ENCODE data around the gene ZNF469.
A peak's percentile ranks its signal among the peaks of the same experiment; 100 is the strongest.
"Not testable (repeated sequence)": the region's sequence is repeated elsewhere in the genome, so short reads cannot be mapped to it uniquely, and the experiment has no call there.

Gene ZNF469

GRCh38 chr16:88352261-88353200 is 30.2 kb upstream of the ZNF469 start:
- Mint-ChIP-seq H3K4me1 (peaks cover 11% of the 10 kb centered on the region), H3K27ac (no peak overlapping the region), H3K36me3 (no peaks in the 10 kb centered on the region), H3K9me3 (no peaks in the 10 kb centered on the region), H3K27me3 (peaks cover 12% of the 10 kb centered on the region), H3K4me3 (no peak overlapping the region)
- DNase-seq (ENCODE audit: low spot score in 2 of 2) (no peak), ATAC-seq (ENCODE audit: low read depth) (no peak)

GRCh38 chr16:88353232-88353631 is 29.5 kb upstream of the ZNF469 start:
- H3K4me3 Mint-ChIP-seq: no peak overlapping the region
- peaks cover 9% of the 10 kb centered on the region for H3K4me1 Mint-ChIP-seq
- no peak overlapping the region for H3K27ac Mint-ChIP-seq
- H3K27me3 Mint-ChIP-seq: peaks cover 12% of the 10 kb centered on the region
- DNase-seq (ENCODE audit: low spot score in 2 of 2) (no peak), ATAC-seq (ENCODE audit: low read depth) (no peak)
- no peaks in the 10 kb centered on the region for H3K9me3 Mint-ChIP-seq
- no peaks in the 10 kb centered on the region for H3K36me3 Mint-ChIP-seq

GRCh38 chr16:88353691-88354090 is 29.1 kb upstream of the ZNF469 start:
- ATAC-seq (ENCODE audit: low read depth) (no peak), DNase-seq (ENCODE audit: low spot score in 2 of 2) (no peak)
- Mint-ChIP-seq H3K27me3 (peaks cover 12% of the 10 kb centered on the region), H3K36me3 (no peaks in the 10 kb centered on the region), H3K4me1 (peaks cover 8% of the 10 kb centered on the region), H3K9me3 (no peaks in the 10 kb centered on the region), H3K4me3 (no peak overlapping the region), H3K27ac (no peak overlapping the region)

GRCh38 chr16:88354229-88355092 is 28.3 kb upstream of the ZNF469 start:
- Mint-ChIP-seq H3K4me3 (no peak overlapping the region), H3K27me3 (peaks cover 13% of the 10 kb centered on the region), H3K36me3 (no peaks in the 10 kb centered on the region), H3K9me3 (no peaks in the 10 kb centered on the region), H3K4me1 (peaks cover 6% of the 10 kb centered on the region), H3K27ac (no peak overlapping the region)
- no peak for DNase-seq (ENCODE audit: low spot score in 2 of 2)
- no peak for ATAC-seq (ENCODE audit: low read depth)

- H3K9me3 Mint-ChIP-seq: no peaks in the 10 kb centered on the region
- no peak for ATAC-seq (ENCODE audit: low read depth)
- H3K36me3 Mint-ChIP-seq: no peaks in the 10 kb centered on the region
- H3K27ac Mint-ChIP-seq: no peak overlapping the region
- H3K4me3 Mint-ChIP-seq: no peak overlapping the region
- DNase-seq (ENCODE audit: low spot score in 2 of 2): no peak
- peaks cover 10% of the 10 kb centered on the region for H3K27me3 Mint-ChIP-seq
- H3K4me1 Mint-ChIP-seq: peaks cover 2% of the 10 kb centered on the region
Measured at GRCh38 chr16:88355093-88355388, 27.7 kb upstream of the ZNF469 start.

GRCh38 chr16:88355389-88356123 is 27.2 kb upstream of the ZNF469 start:
- Mint-ChIP-seq H3K36me3 (no peaks in the 10 kb centered on the region), H3K4me3 (no peak overlapping the region), H3K9me3 (no peaks in the 10 kb centered on the region), H3K4me1 (peaks cover 2% of the 10 kb centered on the region), H3K27ac (no peak overlapping the region), H3K27me3 (peaks cover 10% of the 10 kb centered on the region)
- no peak for ATAC-seq (ENCODE audit: low read depth)
- no peak for DNase-seq (ENCODE audit: low spot score in 2 of 2)

GRCh38 chr16:88356124-88356726 is 26.5 kb upstream of the ZNF469 start:
- Mint-ChIP-seq H3K36me3 (no peaks in the 10 kb centered on the region), H3K27ac (no peak overlapping the region), H3K27me3 (peaks cover 10% of the 10 kb centered on the region), H3K4me1 (peaks cover 2% of the 10 kb centered on the region), H3K4me3 (no peak overlapping the region), H3K9me3 (no peaks in the 10 kb centered on the region)
- ATAC-seq (ENCODE audit: low read depth) (no peak), DNase-seq (ENCODE audit: low spot score in 2 of 2) (no peak)

- peaks cover 3% of the 10 kb centered on the region for H3K9me3 Mint-ChIP-seq
- H3K4me1 Mint-ChIP-seq: peaks cover 2% of the 10 kb centered on the region
Measured at GRCh38 chr16:88356727-88357199, 26.0 kb upstream of the ZNF469 start.

GRCh38 chr16:88357317-88358022 is 25.3 kb upstream of the ZNF469 start:
- ATAC-seq (ENCODE audit: low read depth): no peak
- Mint-ChIP-seq H3K27me3 (peaks cover 12% of the 10 kb centered on the region), H3K27ac (no peak overlapping the region), H3K4me1 (peaks cover 2% of the 10 kb centered on the region), H3K4me3 (no peak overlapping the region), H3K9me3 (peaks cover 4% of the 10 kb centered on the region), H3K36me3 (no peaks in the 10 kb centered on the region)
- DNase-seq (ENCODE audit: low spot score in 2 of 2): no peak

More at GRCh38 chr16:88356727-88357199, 26.0 kb upstream of the ZNF469 start:
- Mint-ChIP-seq H3K4me3 (no peak overlapping the region), H3K36me3 (no peaks in the 10 kb centered on the region), H3K27me3 (peaks cover 12% of the 10 kb centered on the region), H3K27ac (no peak overlapping the region)
- DNase-seq (ENCODE audit: low spot score in 2 of 2): no peak
- ATAC-seq (ENCODE audit: low read depth): no peak

- Mint-ChIP-seq H3K9me3 (peaks cover 8% of the 10 kb centered on the region), H3K4me3 (no peak overlapping the region), H3K27me3 (peaks cover 12% of the 10 kb centered on the region), H3K4me1 (peaks cover 2% of the 10 kb centered on the region), H3K36me3 (no peaks in the 10 kb centered on the region), H3K27ac (no peak overlapping the region)
- no peak for ATAC-seq (ENCODE audit: low read depth)
- DNase-seq (ENCODE audit: low spot score in 2 of 2): no peak
Measured at GRCh38 chr16:88358023-88358420, 24.7 kb upstream of the ZNF469 start.

GRCh38 chr16:88359008-88359407 is 23.8 kb upstream of the ZNF469 start:
- peaks cover 8% of the 10 kb centered on the region for H3K4me1 Mint-ChIP-seq
- peaks cover 2% of the 10 kb centered on the region for H3K36me3 Mint-ChIP-seq
- peaks cover 12% of the 10 kb centered on the region for H3K27me3 Mint-ChIP-seq
- H3K9me3 Mint-ChIP-seq: peaks cover 9% of the 10 kb centered on the region
- H3K27ac Mint-ChIP-seq: peak overlapping the region; percentile 19
- ATAC-seq (ENCODE audit: low read depth) (no peak), DNase-seq (ENCODE audit: low spot score in 2 of 2) (no peak)
- H3K4me3 Mint-ChIP-seq: no peak overlapping the region

- not testable (repeated sequence) for DNase-seq (ENCODE audit: low spot score in 2 of 2); H3K27ac Mint-ChIP-seq; H3K4me3 Mint-ChIP-seq; H3K36me3 Mint-ChIP-seq; ATAC-seq (ENCODE audit: low read depth); H3K4me1 Mint-ChIP-seq; H3K9me3 Mint-ChIP-seq
- peaks cover 12% of the 10 kb centered on the region for H3K27me3 Mint-ChIP-seq
Measured at GRCh38 chr16:88360401-88360800, 22.4 kb upstream of the ZNF469 start.

GRCh38 chr16:88360999-88361398 is 21.8 kb upstream of the ZNF469 start:
- peaks cover 12% of the 10 kb centered on the region for H3K27me3 Mint-ChIP-seq
- H3K36me3 Mint-ChIP-seq: peaks cover 2% of the 10 kb centered on the region
- H3K4me3 Mint-ChIP-seq: no peak overlapping the region
- no peak overlapping the region for H3K27ac Mint-ChIP-seq
- peaks cover 9% of the 10 kb centered on the region for H3K4me1 Mint-ChIP-seq
- DNase-seq (ENCODE audit: low spot score in 2 of 2) (no peak), ATAC-seq (ENCODE audit: low read depth) (no peak)
- H3K9me3 Mint-ChIP-seq: peaks cover 9% of the 10 kb centered on the region

Measured in memory B cell (primary cell).